K562 (cell line): Measurements from ENCODE around the gene SOX12. TPM values are rescaled to one million over a fixed set of nuclear protein-coding genes. Genes with fewer than 3 reads are reported as not detected.

Experiments used
- ARID2 ChIP-seq: fragments of 450-650 bp; IDR thresholded peaks from 2 replicates; pipeline ENCODE4 v1.6.1; 2017; ENCODE audit warnings: antibody characterized with exemption, mild to moderate bottlenecking
- FOS ChIP-seq: IDR thresholded peaks from 3 replicates; pipeline ENCODE4 v1.6.1; 2011; ENCODE audit not compliant: insufficient read length; ENCODE audit errors: extremely low read depth
- HSF4 ChIP-seq: fragments of 250-450 bp; sonication (Bioruptor Pico); IDR thresholded peaks from 2 replicates; pipeline ENCODE4 v2.1.2; 2022; ENCODE audit warnings: mild to moderate bottlenecking, moderate library complexity, borderline replicate concordance
- IFI16 ChIP-seq: fragments of 250-450 bp; sonication (Bioruptor Pico); IDR thresholded peaks from 2 replicates; pipeline ENCODE4 v2.1.2; 2022; ENCODE audit warnings: mild to moderate bottlenecking, inconsistent platforms
- KAT7 ChIP-seq: sonication (generic); formaldehyde crosslinking; IDR thresholded peaks from 2 replicates; pipeline ENCODE4 v1.8.0; 2022; ENCODE audit warnings: missing genetic modification reagents, mild to moderate bottlenecking, borderline replicate concordance
- KDM5B ChIP-seq: fragments of 200-600 bp; sonication (generic); IDR thresholded peaks from 2 replicates; pipeline ENCODE4 v1.6.1; 2012; ENCODE audit warnings: low read depth, mild to moderate bottlenecking, moderate library complexity, low read length, control low read depth, inconsistent platforms; ENCODE audit not compliant: insufficient replicate concordance
- NFYB ChIP-seq: IDR thresholded peaks from 2 replicates; pipeline ENCODE4 v1.6.1; 2011; ENCODE audit warnings: mild to moderate bottlenecking, moderate library complexity; ENCODE audit not compliant: insufficient read length; ENCODE audit errors: extremely low read depth
- PRMT5 ChIP-seq: sonication (generic); formaldehyde crosslinking; IDR thresholded peaks from 2 replicates; pipeline ENCODE4 v1.5.0; 2020; ENCODE audit warnings: missing genetic modification reagents
- SRSF9 ChIP-seq: fragments of 200-400 bp; formaldehyde crosslinking; IDR thresholded peaks from 2 replicates; pipeline ENCODE4 v1.6.1; 2017; ENCODE audit warnings: low read depth, low read length, borderline replicate concordance
- TAL1 ChIP-seq: fragments of 450-650 bp; IDR thresholded peaks from 2 replicates; pipeline ENCODE4 v1.6.1; 2016; ENCODE audit warnings: mild to moderate bottlenecking
- YY1 ChIP-seq, 3 experiments: IDR thresholded peaks; 2 replicates each; pipeline ENCODE4 v1.6.1; 2011; ENCODE audit warnings: low read length in 2 of 3, mild to moderate bottlenecking in 2 of 3, moderate library complexity in 2 of 3, borderline replicate concordance in 1 of 3, control low read depth in 1 of 3, low read depth in 1 of 3; ENCODE audit not compliant: insufficient read depth in 3 of 3, insufficient replicate concordance in 2 of 3, control insufficient read depth in 1 of 3, insufficient read length in 1 of 3; ENCODE audit errors: extremely low read depth in 1 of 3
- ZBTB1 ChIP-seq: sonication (generic); formaldehyde crosslinking; IDR thresholded peaks from 2 replicates; pipeline ENCODE4 v1.8.1; 2023; ENCODE audit warnings: missing genetic modification reagents, low read depth, mild to moderate bottlenecking, borderline replicate concordance
- ZC3H11A ChIP-seq: IDR thresholded peaks from 2 replicates; pipeline ENCODE4 v1.6.1; 2012; ENCODE audit warnings: low read depth, low read length, improper control_type of control experiment
- ZNF444 ChIP-seq: fragments of 250-450 bp; sonication (Bioruptor Pico); IDR thresholded peaks from 2 replicates; pipeline ENCODE4 v1.4.0; 2020; ENCODE audit warnings: mild to moderate bottlenecking, moderate library complexity
- ZZZ3 ChIP-seq: fragments of 450-650 bp; IDR thresholded peaks from 2 replicates; pipeline ENCODE4 v1.6.1; 2016; ENCODE audit warnings: antibody characterized with exemption, mild to moderate bottlenecking, moderate library complexity
- polyA plus RNA-seq, 8 experiments: library from polyadenylated mRNA; depleted of rRNA in 4 of 8; stranded (reverse) in 5 of 8; unstranded in 3 of 8; fragments of >200 nt; fragmentation: Nextera tagmentation in 2 of 8; fragmentation: Illumina TruSeq in 1 of 8; extraction: Ambion mirVana in 2 of 8; extraction: Trizol in 1 of 8; gene quantifications; 2 replicates each; pipeline versions ENCODE4 v1.2.1 to v1.2.3, GENCODE V29; 2011 to 2014; ENCODE audit warnings: inconsistent platforms in 1 of 8, missing spikeins in 1 of 8
- total RNA-seq, 7 experiments: library from RNA; depleted of rRNA in 6 of 7; stranded (reverse); fragments of >200 nt in 6 of 7; fragmentation: Illumina TruSeq in 2 of 7; extraction: Trizol in 2 of 7; gene quantifications; 2 replicates each; pipeline versions ENCODE4 v1.2.1 to v1.2.3, GENCODE V29; 2011 to 2021; ENCODE audit warnings: low replicate concordance in 1 of 7
- TF ChIP-seq, protein P1 (sequence below), 2 experiments: fragments of 450-650 bp in 1 of 2; sonication (generic) in 1 of 2; formaldehyde crosslinking; conservative IDR thresholded peaks; 2 replicates each; pipeline versions ENCODE4 v1.4.0 to v1.8.1; 2020 to 2022; ENCODE audit warnings: mild to moderate bottlenecking in 1 of 2, missing genetic modification reagents in 1 of 2
- TF ChIP-seq, protein P2 (sequence below): fragments of 450-650 bp; formaldehyde crosslinking; conservative IDR thresholded peaks from 2 replicates; pipeline ENCODE4 v1.4.0; 2022; ENCODE audit warnings: mild to moderate bottlenecking, missing genetic modification characterization
- TF ChIP-seq, protein P3 (sequence below): fragments of 250-450 bp; sonication (Bioruptor Pico); IDR thresholded peaks from 2 replicates; pipeline ENCODE4 v1.8.0; 2022; ENCODE audit warnings: moderate library complexity, mild to moderate bottlenecking, inconsistent platforms
- TF ChIP-seq, protein P4 (sequence below): fragments of 450-650 bp; IDR thresholded peaks from 2 replicates; pipeline ENCODE4 v1.6.1; 2014; ENCODE audit warnings: low read depth, mild to moderate bottlenecking, moderate library complexity, borderline replicate concordance
- TF ChIP-seq, protein P5 (sequence below): fragments of 250-450 bp; sonication (Bioruptor Pico); IDR thresholded peaks from 2 replicates; pipeline ENCODE4 v1.5.0; 2021

The SOX12 gene
- total and polyA plus RNA-seq, 9 of the 15 experiments (the other 6 are each of a cell fraction or from before 2014, with no cell fraction given) = 0.42 to 26.3 (median 2.6) TPM

DNA sequence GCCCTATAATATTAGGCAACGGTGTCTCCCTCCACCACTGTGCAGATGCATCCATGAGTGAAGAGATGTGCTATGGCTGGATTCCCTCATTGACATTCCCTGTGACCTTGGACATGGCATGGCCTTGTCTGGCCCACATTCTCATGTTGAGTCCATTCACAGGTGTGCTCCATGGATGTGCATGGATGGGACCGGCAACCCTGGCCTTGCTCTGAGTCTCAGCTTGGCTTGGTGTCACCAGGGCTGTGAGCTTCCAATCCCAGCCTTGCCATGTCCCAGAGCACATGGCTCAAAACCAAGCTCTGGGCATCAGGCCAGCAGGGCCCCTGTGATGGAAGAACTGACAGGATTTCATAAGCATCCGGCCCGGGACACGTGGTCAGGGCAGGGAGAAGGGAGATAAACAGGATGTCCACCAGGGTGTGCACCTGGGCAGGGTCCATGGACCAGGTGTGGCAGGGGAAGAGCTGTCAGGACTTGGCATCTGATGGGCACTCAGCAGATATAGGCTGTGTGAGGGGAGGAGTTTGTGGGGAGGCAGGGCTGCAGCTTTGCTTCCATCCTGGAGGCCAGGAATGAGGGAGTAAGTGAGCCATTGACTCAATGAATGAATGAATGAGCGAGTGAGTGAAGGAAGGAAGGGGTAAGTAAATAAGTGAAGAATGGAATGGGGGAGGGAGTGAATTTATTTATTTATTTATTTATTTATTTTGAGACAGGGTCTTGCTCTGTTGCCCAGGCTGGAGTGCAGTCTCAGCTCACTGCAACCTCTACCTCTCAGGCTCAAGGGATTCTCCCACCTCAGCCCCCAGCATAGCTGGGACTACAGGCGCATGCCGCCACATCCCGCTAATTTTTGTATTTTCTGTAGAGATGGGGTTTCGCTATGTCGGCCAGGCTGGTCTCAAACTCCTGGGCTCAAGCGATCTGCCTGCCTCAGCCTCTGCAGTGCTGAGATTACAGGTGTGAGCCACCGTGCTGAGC lies 37.2 kb downstream of the SOX12 start (continued):
- no peak for TF ChIP-seq KDM5B
- TF ChIP-seq IFI16 = peak; percentile 49; the same call in 1 of the 2 replicates
- TF ChIP-seq, protein P1, sequence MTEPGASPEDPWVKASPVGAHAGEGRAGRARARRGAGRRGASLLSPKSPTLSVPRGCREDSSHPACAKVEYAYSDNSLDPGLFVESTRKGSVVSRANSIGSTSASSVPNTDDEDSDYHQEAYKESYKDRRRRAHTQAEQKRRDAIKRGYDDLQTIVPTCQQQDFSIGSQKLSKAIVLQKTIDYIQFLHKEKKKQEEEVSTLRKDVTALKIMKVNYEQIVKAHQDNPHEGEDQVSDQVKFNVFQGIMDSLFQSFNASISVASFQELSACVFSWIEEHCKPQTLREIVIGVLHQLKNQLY (CRISPR knock-in tag; conservative IDR thresholded peaks at IDR 0.05) = no peak
- no peak for TF ChIP-seq NFYB
- no peak for TF ChIP-seq ARID2
- TF ChIP-seq, protein P2, sequence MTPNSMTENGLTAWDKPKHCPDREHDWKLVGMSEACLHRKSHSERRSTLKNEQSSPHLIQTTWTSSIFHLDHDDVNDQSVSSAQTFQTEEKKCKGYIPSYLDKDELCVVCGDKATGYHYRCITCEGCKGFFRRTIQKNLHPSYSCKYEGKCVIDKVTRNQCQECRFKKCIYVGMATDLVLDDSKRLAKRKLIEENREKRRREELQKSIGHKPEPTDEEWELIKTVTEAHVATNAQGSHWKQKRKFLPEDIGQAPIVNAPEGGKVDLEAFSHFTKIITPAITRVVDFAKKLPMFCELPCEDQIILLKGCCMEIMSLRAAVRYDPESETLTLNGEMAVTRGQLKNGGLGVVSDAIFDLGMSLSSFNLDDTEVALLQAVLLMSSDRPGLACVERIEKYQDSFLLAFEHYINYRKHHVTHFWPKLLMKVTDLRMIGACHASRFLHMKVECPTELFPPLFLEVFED (CRISPR knock-in tag) = no peak; the same call in 1 of the 2 replicates
- TF ChIP-seq ZBTB1 (CRISPR knock-in tag) = no peak
- TF ChIP-seq TAL1 = no peak
- no peak for TF ChIP-seq ZZZ3
- TF ChIP-seq, protein P3, sequence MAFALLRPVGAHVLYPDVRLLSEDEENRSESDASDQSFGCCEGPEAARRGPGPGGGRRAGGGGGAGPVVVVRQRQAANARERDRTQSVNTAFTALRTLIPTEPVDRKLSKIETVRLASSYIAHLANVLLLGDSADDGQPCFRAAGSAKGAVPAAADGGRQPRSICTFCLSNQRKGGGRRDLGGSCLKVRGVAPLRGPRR (CRISPR knock-in tag) = peak; percentile 39; the same call in 1 of the 2 replicates
- no peak for TF ChIP-seq ZC3H11A
- no peak for TF ChIP-seq KAT7
- no peak for TF ChIP-seq YY1 (IDR thresholded peaks at IDR 0.05; ENCODE audit: borderline replicate concordance in 1 of 3, control insufficient read depth in 1 of 3, extremely low read depth in 1 of 3, insufficient read depth in 3 of 3, insufficient read length in 1 of 3, insufficient replicate concordance in 2 of 3, low read depth in 1 of 3, low read length in 2 of 3)
- TF ChIP-seq HSF4 (CRISPR knock-in tag) = peak; percentile 44; the same call in 1 of the 2 replicates
- TF ChIP-seq, protein P4, sequence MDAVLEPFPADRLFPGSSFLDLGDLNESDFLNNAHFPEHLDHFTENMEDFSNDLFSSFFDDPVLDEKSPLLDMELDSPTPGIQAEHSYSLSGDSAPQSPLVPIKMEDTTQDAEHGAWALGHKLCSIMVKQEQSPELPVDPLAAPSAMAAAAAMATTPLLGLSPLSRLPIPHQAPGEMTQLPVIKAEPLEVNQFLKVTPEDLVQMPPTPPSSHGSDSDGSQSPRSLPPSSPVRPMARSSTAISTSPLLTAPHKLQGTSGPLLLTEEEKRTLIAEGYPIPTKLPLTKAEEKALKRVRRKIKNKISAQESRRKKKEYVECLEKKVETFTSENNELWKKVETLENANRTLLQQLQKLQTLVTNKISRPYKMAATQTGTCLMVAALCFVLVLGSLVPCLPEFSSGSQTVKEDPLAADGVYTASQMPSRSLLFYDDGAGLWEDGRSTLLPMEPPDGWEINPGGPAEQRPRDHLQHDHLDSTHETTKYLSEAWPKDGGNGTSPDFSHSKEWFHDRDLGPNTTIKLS = peak; percentile 52; the same call in 1 of the 2 replicates
- TF ChIP-seq, protein P5, sequence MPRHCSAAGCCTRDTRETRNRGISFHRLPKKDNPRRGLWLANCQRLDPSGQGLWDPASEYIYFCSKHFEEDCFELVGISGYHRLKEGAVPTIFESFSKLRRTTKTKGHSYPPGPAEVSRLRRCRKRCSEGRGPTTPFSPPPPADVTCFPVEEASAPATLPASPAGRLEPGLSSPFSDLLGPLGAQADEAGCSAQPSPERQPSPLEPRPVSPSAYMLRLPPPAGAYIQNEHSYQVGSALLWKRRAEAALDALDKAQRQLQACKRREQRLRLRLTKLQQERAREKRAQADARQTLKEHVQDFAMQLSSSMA (CRISPR knock-in tag) = no peak; the same call in 1 of the 2 replicates
- TF ChIP-seq FOS = no peak
- no peak for TF ChIP-seq SRSF9
- no peak for TF ChIP-seq ZNF444
- no peak for TF ChIP-seq PRMT5 (CRISPR knock-in tag)
